ENCODE data around the gene RIC3. TPM values are rescaled to one million over a fixed set of nuclear protein-coding genes. Genes with fewer than 3 reads are reported as not detected.

Gene RIC3
- polyA plus RNA-seq, 1 experiment, result not detected

GRCh38 chr11:8105666-8106065 is 63.2 kb downstream of the RIC3 start:
- DNase-seq (ENCODE audit: low read depth), result no peak

GRCh38 chr11:8105133-8105532 is 63.7 kb downstream of the RIC3 start:
- Histone ChIP-seq H3K27me3 (ENCODE audit: control insufficient read depth, insufficient read depth, low read length) (no peaks in the 10 kb centered on the region), H3K36me3 (ENCODE audit: control insufficient read depth, insufficient read depth, low read length) (peaks cover 15% of the 10 kb centered on the region), H3K4me3 (ENCODE audit: low read depth, low read length) (no peak overlapping the region)
- ChIA-PET CTCF (interaction anchor here (1.0 to 21.3 kb wide), 5 partner anchors 9 to 100 kb away, joined by 3 to 710 read pairs (median 6); no protein-coding TSS in a partner anchor), POLR2A (no interaction called here)
- no peak for DNase-seq (ENCODE audit: low read depth)
- TF ChIP-seq CTCF (IDR thresholded peaks at IDR 0.05; ENCODE audit: insufficient read depth, low read depth, low read length), result no peak

More at GRCh38 chr11:8105666-8106065, 63.2 kb downstream of the RIC3 start:
- CTCF ChIA-PET, result interaction anchor here (1.0 to 21.3 kb wide), 5 partner anchors 10 to 101 kb away, joined by 3 to 710 read pairs (median 6); no protein-coding TSS in a partner anchor
- POLR2A ChIA-PET, result no interaction called here
- H3K36me3 ChIP-seq (ENCODE audit: control insufficient read depth, insufficient read depth, low read length), result peaks cover 13% of the 10 kb centered on the region
- H3K4me3 ChIP-seq (ENCODE audit: low read depth, low read length), result no peak overlapping the region
- H3K27me3 ChIP-seq (ENCODE audit: control insufficient read depth, insufficient read depth, low read length), result peaks cover 4% of the 10 kb centered on the region; the same call in 1 of the 2 replicates
- TF ChIP-seq CTCF (IDR thresholded peaks at IDR 0.05; ENCODE audit: insufficient read depth, low read depth, low read length), result no peak

- POLR2A ChIA-PET, result no interaction called here
These were observed 64.9 kb downstream of the RIC3 start for GRCh38 chr11:8103909-8104308.

GRCh38 chr11:8102965-8103364 is 65.9 kb downstream of the RIC3 start:
- Histone ChIP-seq H3K27me3 (ENCODE audit: control insufficient read depth, insufficient read depth, low read length) (no peaks in the 10 kb centered on the region), H3K36me3 (ENCODE audit: control insufficient read depth, insufficient read depth, low read length) (peaks cover 19% of the 10 kb centered on the region), H3K4me3 (ENCODE audit: low read depth, low read length) (no peak overlapping the region)
- TF ChIP-seq CTCF (IDR thresholded peaks at IDR 0.05; ENCODE audit: insufficient read depth, low read depth, low read length), result no peak
- ChIA-PET POLR2A (no interaction called here), CTCF (interaction anchor here (0.6 to 21.3 kb wide), 4 partner anchors 12 to 179 kb away, joined by 3 to 710 read pairs (median 223); no protein-coding TSS in a partner anchor)
- DNase-seq (ENCODE audit: low read depth), result no peak

More at GRCh38 chr11:8103909-8104308, 64.9 kb downstream of the RIC3 start:
- Histone ChIP-seq H3K36me3 (ENCODE audit: control insufficient read depth, insufficient read depth, low read length) (peaks cover 19% of the 10 kb centered on the region), H3K27me3 (ENCODE audit: control insufficient read depth, insufficient read depth, low read length) (no peaks in the 10 kb centered on the region), H3K4me3 (ENCODE audit: low read depth, low read length) (no peak overlapping the region)
- TF ChIP-seq CTCF (IDR thresholded peaks at IDR 0.05; ENCODE audit: insufficient read depth, low read depth, low read length), result no peak
- CTCF ChIA-PET, result interaction anchor here (0.9 to 21.3 kb wide), 6 partner anchors 8 to 99 kb away, joined by 3 to 710 read pairs (median 3); no protein-coding TSS in a partner anchor
- DNase-seq (ENCODE audit: low read depth), result no peak

GRCh38 chr11:8102296-8102915 is 66.4 kb downstream of the RIC3 start:
- TF ChIP-seq CTCF (IDR thresholded peaks at IDR 0.05; ENCODE audit: insufficient read depth, low read depth, low read length), result no peak
- Histone ChIP-seq H3K27me3 (ENCODE audit: control insufficient read depth, insufficient read depth, low read length) (no peaks in the 10 kb centered on the region), H3K36me3 (ENCODE audit: control insufficient read depth, insufficient read depth, low read length) (peaks cover 21% of the 10 kb centered on the region), H3K4me3 (ENCODE audit: low read depth, low read length) (no peak overlapping the region)
- ChIA-PET CTCF (interaction anchor here (0.6 to 21.3 kb wide), 3 partner anchors 70 to 179 kb away, joined by 5 to 710 read pairs (median 441); no protein-coding TSS in a partner anchor), POLR2A (no interaction called here)
- no peak for DNase-seq (ENCODE audit: low read depth)
